ENCODE results near the gene DPYD. TPM values are rescaled to one million over a fixed set of nuclear protein-coding genes. Genes with fewer than 3 reads are reported as not detected.

Gene DPYD
- total RNA-seq, 1 donor from 2014 or later, result 8.8 TPM

- H3K4me3 Mint-ChIP-seq (ENCODE audit: unreplicated experiment), result no peak overlapping the region
- H3K27me3 Mint-ChIP-seq (ENCODE audit: low read depth, unreplicated experiment), result no peaks in the 10 kb centered on the region
- H3K27ac ChIP-seq (ENCODE audit: low read depth, low read length), result no peak overlapping the region
- peaks cover 4% of the 10 kb centered on the region for H3K9me3 ChIP-seq (ENCODE audit: insufficient read depth, low read depth, low read length)
- TF ChIP-seq EZH2 (IDR thresholded peaks at IDR 0.05; ENCODE audit: insufficient read depth, low read length), result no peak
- TF ChIP-seq, protein P1, sequence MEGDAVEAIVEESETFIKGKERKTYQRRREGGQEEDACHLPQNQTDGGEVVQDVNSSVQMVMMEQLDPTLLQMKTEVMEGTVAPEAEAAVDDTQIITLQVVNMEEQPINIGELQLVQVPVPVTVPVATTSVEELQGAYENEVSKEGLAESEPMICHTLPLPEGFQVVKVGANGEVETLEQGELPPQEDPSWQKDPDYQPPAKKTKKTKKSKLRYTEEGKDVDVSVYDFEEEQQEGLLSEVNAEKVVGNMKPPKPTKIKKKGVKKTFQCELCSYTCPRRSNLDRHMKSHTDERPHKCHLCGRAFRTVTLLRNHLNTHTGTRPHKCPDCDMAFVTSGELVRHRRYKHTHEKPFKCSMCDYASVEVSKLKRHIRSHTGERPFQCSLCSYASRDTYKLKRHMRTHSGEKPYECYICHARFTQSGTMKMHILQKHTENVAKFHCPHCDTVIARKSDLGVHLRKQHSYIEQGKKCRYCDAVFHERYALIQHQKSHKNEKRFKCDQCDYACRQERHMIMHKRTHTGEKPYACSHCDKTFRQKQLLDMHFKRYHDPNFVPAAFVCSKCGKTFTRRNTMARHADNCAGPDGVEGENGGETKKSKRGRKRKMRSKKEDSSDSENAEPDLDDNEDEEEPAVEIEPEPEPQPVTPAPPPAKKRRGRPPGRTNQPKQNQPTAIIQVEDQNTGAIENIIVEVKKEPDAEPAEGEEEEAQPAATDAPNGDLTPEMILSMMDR (IDR thresholded peaks at IDR 0.05; ENCODE audit: insufficient read depth, low read depth, low read length), result no peak
- no peaks in the 10 kb centered on the region for H3K36me3 Mint-ChIP-seq (ENCODE audit: low read depth, unreplicated experiment)
- no peaks in the 10 kb centered on the region for H3K79me2 ChIP-seq (ENCODE audit: insufficient read depth, low read length)
- H4K20me1 ChIP-seq (ENCODE audit: insufficient read depth, low read length), result no peaks in the 10 kb centered on the region
- FAIRE-seq (no peak), DNase-seq (ENCODE audit: low read depth) (peak; percentile 63)
- no peak overlapping the region for H3K4me3 ChIP-seq (ENCODE audit: insufficient read depth, low read depth, low read length)
- H3K9ac ChIP-seq (ENCODE audit: low read length), result no peak overlapping the region
- H2AFZ ChIP-seq (ENCODE audit: low read depth, low read length), result no peak overlapping the region
- H3K4me1 ChIP-seq (ENCODE audit: insufficient read depth, low read length), result no peaks in the 10 kb centered on the region
- H3K4me2 ChIP-seq (ENCODE audit: low read length), result no peak overlapping the region
- H3K36me3 ChIP-seq (ENCODE audit: insufficient read depth, low read length), result no peaks in the 10 kb centered on the region
- H3K9me3 Mint-ChIP-seq (ENCODE audit: unreplicated experiment), result peaks cover 4% of the 10 kb centered on the region
- H3K4me1 Mint-ChIP-seq (ENCODE audit: low read depth, unreplicated experiment), result no peaks in the 10 kb centered on the region
- H3K27ac Mint-ChIP-seq (ENCODE audit: unreplicated experiment), result no peak overlapping the region
- no peaks in the 10 kb centered on the region for H3K27me3 ChIP-seq (ENCODE audit: insufficient read depth, low read length)
Observed at GRCh38 chr1:97758541-97759057, 162.2 kb downstream of the DPYD start.

- no peaks in the 10 kb centered on the region for H3K27me3 ChIP-seq (ENCODE audit: insufficient read depth, low read length)
- H4K20me1 ChIP-seq (ENCODE audit: insufficient read depth, low read length), result no peaks in the 10 kb centered on the region
- H3K27me3 Mint-ChIP-seq (ENCODE audit: low read depth, unreplicated experiment), result no peaks in the 10 kb centered on the region
- H3K4me2 ChIP-seq (ENCODE audit: low read length), result no peak overlapping the region
- H3K4me1 ChIP-seq (ENCODE audit: insufficient read depth, low read length), result no peaks in the 10 kb centered on the region
- TF ChIP-seq, protein P1 (IDR thresholded peaks at IDR 0.05; ENCODE audit: insufficient read depth, low read depth, low read length), result no peak
- no peak for TF ChIP-seq EZH2 (IDR thresholded peaks at IDR 0.05; ENCODE audit: insufficient read depth, low read length)
- DNase-seq (ENCODE audit: low read depth) (peak; percentile 32), FAIRE-seq (peak; percentile 9)
- H3K36me3 Mint-ChIP-seq (ENCODE audit: low read depth, unreplicated experiment), result no peaks in the 10 kb centered on the region
- no peak overlapping the region for H3K27ac ChIP-seq (ENCODE audit: low read depth, low read length)
- H3K4me3 ChIP-seq (ENCODE audit: insufficient read depth, low read depth, low read length), result no peak overlapping the region
- H3K79me2 ChIP-seq (ENCODE audit: insufficient read depth, low read length), result no peaks in the 10 kb centered on the region
- H3K9me3 ChIP-seq (ENCODE audit: insufficient read depth, low read depth, low read length), result no peaks in the 10 kb centered on the region
- no peaks in the 10 kb centered on the region for H3K4me1 Mint-ChIP-seq (ENCODE audit: low read depth, unreplicated experiment)
- H3K9me3 Mint-ChIP-seq (ENCODE audit: unreplicated experiment), result no peaks in the 10 kb centered on the region
- H3K9ac ChIP-seq (ENCODE audit: low read length), result no peak overlapping the region
- H3K4me3 Mint-ChIP-seq (ENCODE audit: unreplicated experiment), result no peak overlapping the region
- H2AFZ ChIP-seq (ENCODE audit: low read depth, low read length), result no peak overlapping the region
- no peak overlapping the region for H3K27ac Mint-ChIP-seq (ENCODE audit: unreplicated experiment)
- no peaks in the 10 kb centered on the region for H3K36me3 ChIP-seq (ENCODE audit: insufficient read depth, low read length)
Observed at GRCh38 chr1:97745912-97746311, 174.9 kb downstream of the DPYD start.

GRCh38 chr1:97744977-97745376 lies 175.9 kb downstream of the DPYD start:
- FAIRE-seq (no peak), DNase-seq (ENCODE audit: low read depth) (no peak)
- H3K36me3 Mint-ChIP-seq (ENCODE audit: low read depth, unreplicated experiment), result no peaks in the 10 kb centered on the region
- no peaks in the 10 kb centered on the region for H3K9me3 Mint-ChIP-seq (ENCODE audit: unreplicated experiment)
- H3K27me3 Mint-ChIP-seq (ENCODE audit: low read depth, unreplicated experiment), result no peaks in the 10 kb centered on the region
- H4K20me1 ChIP-seq (ENCODE audit: insufficient read depth, low read length), result no peaks in the 10 kb centered on the region
- H3K4me3 Mint-ChIP-seq (ENCODE audit: unreplicated experiment), result no peak overlapping the region
- H3K4me1 Mint-ChIP-seq (ENCODE audit: low read depth, unreplicated experiment), result peaks cover 1% of the 10 kb centered on the region
- H3K27ac ChIP-seq (ENCODE audit: low read depth, low read length), result no peak overlapping the region
- TF ChIP-seq EZH2 (IDR thresholded peaks at IDR 0.05; ENCODE audit: insufficient read depth, low read length), result no peak
- TF ChIP-seq, protein P1 (IDR thresholded peaks at IDR 0.05; ENCODE audit: insufficient read depth, low read depth, low read length), result no peak
- H3K36me3 ChIP-seq (ENCODE audit: insufficient read depth, low read length), result no peaks in the 10 kb centered on the region
- H2AFZ ChIP-seq (ENCODE audit: low read depth, low read length), result no peak overlapping the region
- H3K27ac Mint-ChIP-seq (ENCODE audit: unreplicated experiment), result no peak overlapping the region
- H3K9ac ChIP-seq (ENCODE audit: low read length), result no peak overlapping the region
- no peaks in the 10 kb centered on the region for H3K79me2 ChIP-seq (ENCODE audit: insufficient read depth, low read length)
- no peaks in the 10 kb centered on the region for H3K27me3 ChIP-seq (ENCODE audit: insufficient read depth, low read length)
- H3K4me3 ChIP-seq (ENCODE audit: insufficient read depth, low read depth, low read length), result no peak overlapping the region
- H3K4me2 ChIP-seq (ENCODE audit: low read length), result no peak overlapping the region
- H3K9me3 ChIP-seq (ENCODE audit: insufficient read depth, low read depth, low read length), result no peaks in the 10 kb centered on the region
- no peaks in the 10 kb centered on the region for H3K4me1 ChIP-seq (ENCODE audit: insufficient read depth, low read length)

Data from astrocyte (in vitro differentiated cells and primary cell).